ENCODE results near the gene CCDC158. TPM values are rescaled to one million over a fixed set of nuclear protein-coding genes. Genes with fewer than 3 reads are reported as not detected.

Gene CCDC158
- total RNA-seq, 3 donors from 2014 or later, result 1.3 to 5.4 (median 4.3) TPM

DNA sequence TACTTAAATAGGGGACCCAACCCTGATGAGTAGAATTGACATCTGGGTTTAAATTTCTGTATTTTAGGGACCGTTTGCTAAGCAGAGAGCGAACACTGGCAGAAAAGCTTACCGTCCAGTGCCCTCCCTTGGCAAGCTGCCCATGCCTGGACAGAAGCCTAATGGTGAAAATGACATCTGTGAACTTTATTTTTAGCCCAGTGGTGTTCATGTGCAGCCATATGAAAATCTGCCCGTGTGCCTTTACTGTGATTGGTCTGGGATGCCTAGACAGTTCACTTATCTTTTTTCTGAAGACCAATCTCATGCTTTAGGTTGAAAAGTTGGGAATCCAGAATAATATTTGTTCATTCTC, 113.3 kb downstream of the CCDC158 start:
- Histone ChIP-seq H3K27ac (peak overlapping the region in 1 of 2 donors; percentile 80), H3K27me3 (no peaks in the 10 kb centered on the region), H3K4me1 (no peaks in the 10 kb centered on the region), H3K36me3 (no peaks in the 10 kb centered on the region), H3K9me3 (no peaks in the 10 kb centered on the region), H3K4me3 (peak overlapping the region; percentile 73 to 93 (median 79))
- intact Hi-C loops (cut with DNase I; ENCODE audit: low total_unique reads), result no loop called here
- TF ChIP-seq, protein P1, sequence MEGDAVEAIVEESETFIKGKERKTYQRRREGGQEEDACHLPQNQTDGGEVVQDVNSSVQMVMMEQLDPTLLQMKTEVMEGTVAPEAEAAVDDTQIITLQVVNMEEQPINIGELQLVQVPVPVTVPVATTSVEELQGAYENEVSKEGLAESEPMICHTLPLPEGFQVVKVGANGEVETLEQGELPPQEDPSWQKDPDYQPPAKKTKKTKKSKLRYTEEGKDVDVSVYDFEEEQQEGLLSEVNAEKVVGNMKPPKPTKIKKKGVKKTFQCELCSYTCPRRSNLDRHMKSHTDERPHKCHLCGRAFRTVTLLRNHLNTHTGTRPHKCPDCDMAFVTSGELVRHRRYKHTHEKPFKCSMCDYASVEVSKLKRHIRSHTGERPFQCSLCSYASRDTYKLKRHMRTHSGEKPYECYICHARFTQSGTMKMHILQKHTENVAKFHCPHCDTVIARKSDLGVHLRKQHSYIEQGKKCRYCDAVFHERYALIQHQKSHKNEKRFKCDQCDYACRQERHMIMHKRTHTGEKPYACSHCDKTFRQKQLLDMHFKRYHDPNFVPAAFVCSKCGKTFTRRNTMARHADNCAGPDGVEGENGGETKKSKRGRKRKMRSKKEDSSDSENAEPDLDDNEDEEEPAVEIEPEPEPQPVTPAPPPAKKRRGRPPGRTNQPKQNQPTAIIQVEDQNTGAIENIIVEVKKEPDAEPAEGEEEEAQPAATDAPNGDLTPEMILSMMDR (IDR thresholded peaks at IDR 0.05), result no peak
- TF ChIP-seq POLR2A (IDR thresholded peaks at IDR 0.05) (no peak), POLR2AphosphoS5 (IDR thresholded peaks at IDR 0.05) (no peak)
- no peak for DNase-seq (ENCODE audit: low spot score in 2 of 2)

DNA sequence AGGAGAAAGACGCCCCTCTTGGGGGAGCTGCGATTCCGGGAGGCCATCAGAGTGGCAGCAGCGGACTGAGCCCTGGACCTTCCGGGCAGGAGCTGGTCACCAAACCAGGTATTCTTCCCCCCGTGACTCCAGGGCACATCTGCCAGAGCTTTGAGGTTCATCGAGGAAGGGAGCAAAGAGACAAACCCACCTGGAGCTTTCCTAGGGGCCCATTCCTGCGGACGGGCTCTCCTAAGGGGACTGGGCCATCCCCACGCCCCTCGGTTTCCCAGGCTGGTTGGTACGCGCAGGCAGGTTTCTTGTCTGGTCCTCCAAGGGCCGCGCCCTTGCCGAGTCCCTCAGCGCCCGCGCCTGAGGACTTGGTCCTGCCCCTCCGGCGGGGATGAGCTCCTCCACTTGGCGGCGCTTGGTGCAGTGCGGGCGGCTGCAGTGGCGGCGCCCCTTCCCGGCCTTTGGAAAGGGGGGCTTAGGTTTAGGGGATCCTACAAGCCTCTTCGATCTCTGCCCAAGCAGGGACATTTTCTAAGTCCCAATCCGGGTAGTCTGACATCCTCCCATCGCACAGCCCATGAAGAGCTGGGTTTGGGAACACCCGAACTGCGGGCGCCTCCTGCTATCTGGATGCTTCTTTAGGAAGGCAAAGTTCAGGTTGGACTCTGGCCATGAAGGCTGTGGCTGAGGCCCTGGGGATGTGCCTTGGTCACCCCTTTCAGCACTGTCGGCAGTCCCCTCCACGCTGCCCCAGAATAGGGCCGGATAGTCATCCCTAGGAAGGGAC, 113.9 kb downstream of the CCDC158 start:
- intact Hi-C loops (cut with DNase I; ENCODE audit: low total_unique reads), result no loop called here
- Histone ChIP-seq H3K4me3 (peak overlapping the region; percentile 73 to 93 (median 79)), H3K27me3 (no peaks in the 10 kb centered on the region), H3K27ac (peak overlapping the region; percentile 80), H3K4me1 (no peaks in the 10 kb centered on the region), H3K9me3 (no peaks in the 10 kb centered on the region), H3K36me3 (no peaks in the 10 kb centered on the region)
- DNase-seq (ENCODE audit: low spot score in 2 of 2), result peak in 1 of 2 donors; percentile 60
- TF ChIP-seq, protein P1 (IDR thresholded peaks at IDR 0.05), result no peak
- TF ChIP-seq POLR2AphosphoS5 (IDR thresholded peaks at IDR 0.05) (no peak), POLR2A (IDR thresholded peaks at IDR 0.05) (no peak)

DNA sequence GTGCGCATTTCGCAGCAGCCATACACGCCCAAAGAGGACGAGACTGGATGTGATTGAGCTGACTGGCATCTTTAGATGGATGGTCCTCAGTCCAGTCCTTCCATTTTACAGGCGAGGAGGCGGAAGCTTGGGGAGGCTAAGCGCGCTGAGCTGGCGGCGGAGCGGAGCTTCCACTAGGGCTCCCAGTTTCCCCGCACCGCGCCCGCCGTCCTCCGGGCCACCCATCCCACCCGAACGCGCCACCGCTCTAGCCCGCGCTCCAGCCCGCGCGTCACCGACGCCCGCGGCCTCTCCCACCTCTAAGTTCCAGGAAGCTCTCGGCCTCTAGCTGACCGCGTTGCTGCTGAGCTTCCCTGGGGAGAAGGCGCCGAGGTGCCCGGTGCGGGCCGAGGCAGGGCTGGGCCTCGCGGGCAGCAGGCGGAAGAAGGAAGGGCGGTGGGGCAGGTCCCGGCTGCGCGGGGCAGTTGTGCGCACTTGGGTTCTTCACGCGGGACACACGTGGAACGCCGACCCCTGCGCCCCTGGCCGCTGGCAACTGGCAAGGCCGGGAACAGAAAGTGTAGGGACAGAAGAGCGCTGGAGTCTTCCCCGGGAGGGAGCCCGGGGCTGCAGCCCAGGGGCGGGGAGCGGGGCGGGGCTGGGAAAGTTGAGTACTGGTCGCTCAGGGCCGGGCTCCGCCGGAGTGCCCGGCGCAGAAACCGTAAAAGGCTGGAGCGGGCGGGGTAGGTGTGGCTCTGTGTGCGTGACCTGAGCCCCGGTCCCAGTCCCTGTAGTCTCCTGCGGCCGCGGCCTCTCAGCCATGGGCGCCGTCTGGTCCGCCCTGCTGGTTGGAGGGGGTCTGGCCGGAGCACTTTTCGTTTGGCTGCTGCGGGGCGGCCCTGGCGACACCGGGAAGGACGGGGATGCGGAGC, 114.7 kb downstream of the CCDC158 start, which contains the start of gene STBD1:
Gene STBD1 (plus strand): TSS at position 763 of the 911 bp plus-strand sequence. CDS start 37 bp downstream, at position 800.
- intact Hi-C loops (cut with DNase I; ENCODE audit: low total_unique reads), result no loop called here
- TF ChIP-seq POLR2AphosphoS5 (IDR thresholded peaks at IDR 0.05), result peak in 2 of 3 donors; percentile 48 to 70
- TF ChIP-seq, protein P1 (IDR thresholded peaks at IDR 0.05), result peak in 1 of 3 donors; percentile 8
- no peak for TF ChIP-seq POLR2A (IDR thresholded peaks at IDR 0.05)
- Histone ChIP-seq H3K4me1 (no peaks in the 10 kb centered on the region), H3K9me3 (no peaks in the 10 kb centered on the region), H3K27me3 (no peaks in the 10 kb centered on the region), H3K27ac (peak within 1 kb of the TSS; percentile 80), H3K36me3 (no peaks in the 10 kb centered on the region), H3K4me3 (peak within 1 kb of the TSS; percentile 73 to 93 (median 79))
- DNase-seq (ENCODE audit: low spot score in 2 of 2), result peak; percentile 22 to 60

DNA sequence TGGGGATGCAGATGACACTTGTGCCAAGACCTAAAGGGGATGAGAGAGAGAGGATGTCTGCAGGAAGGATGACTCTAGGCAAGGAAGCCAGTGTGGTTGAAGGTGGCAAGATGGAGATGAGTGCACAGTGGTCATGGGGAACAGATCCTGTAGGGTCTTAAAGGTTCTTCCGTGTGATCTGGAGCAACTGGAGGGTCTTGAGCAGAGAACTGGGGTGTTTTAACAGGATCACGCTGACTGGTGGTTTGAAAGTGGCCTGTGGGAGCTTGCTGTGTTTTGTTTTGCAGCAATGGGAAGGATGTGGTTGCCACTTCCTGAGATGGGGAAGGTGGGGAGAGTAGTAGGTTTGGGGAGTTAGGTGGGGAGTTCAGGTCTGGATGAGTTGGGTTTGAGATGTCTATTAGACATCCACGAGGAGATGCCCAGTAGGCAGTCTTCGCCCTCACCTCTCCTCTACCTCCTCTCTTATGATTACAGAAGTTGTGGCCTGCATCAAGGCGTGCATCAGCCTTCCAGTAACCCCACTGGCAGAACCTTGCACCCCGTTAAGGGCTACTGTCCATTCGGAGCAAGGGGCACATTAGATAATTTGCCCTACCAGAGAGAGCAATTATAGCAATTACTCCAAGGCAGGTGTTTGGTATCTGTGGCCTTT, 115.8 kb downstream of the CCDC158 start:
- no peaks in the 10 kb centered on the region for H3K9me3 ChIP-seq
- no peaks in the 10 kb centered on the region for H3K36me3 ChIP-seq
- peak overlapping the region; percentile 73 to 93 (median 79) for H3K4me3 ChIP-seq
- intact Hi-C loops (cut with DNase I; ENCODE audit: low total_unique reads), result no loop called here
- no peaks in the 10 kb centered on the region for H3K27me3 ChIP-seq
- no peak for DNase-seq (ENCODE audit: low spot score in 2 of 2)
- no peak for TF ChIP-seq POLR2A (IDR thresholded peaks at IDR 0.05)
- TF ChIP-seq POLR2AphosphoS5 (IDR thresholded peaks at IDR 0.05), result no peak
- TF ChIP-seq, protein P1 (IDR thresholded peaks at IDR 0.05), result no peak
- H3K4me1 ChIP-seq, result no peaks in the 10 kb centered on the region
- no peak overlapping the region for H3K27ac ChIP-seq

Data from breast epithelium (tissue), 4 donors.